Endothelial cell (in vitro differentiated cells): ENCODE measurements around the gene SRCAP. TPM values are rescaled to one million over a fixed set of nuclear protein-coding genes. Genes with fewer than 3 reads are reported as not detected.
"Not testable (repeated sequence)": the region's sequence is repeated elsewhere in the genome, so short reads cannot be mapped to it uniquely, and the experiment has no call there.

Experiments
- DNase-seq: peaks from one replicate; pipeline ENCODE4 v3.0.0; 2021; ENCODE audit warnings: low spot score
- H3K27ac Mint-ChIP-seq: one replicate; pipeline ENCODE4 v1.8.0; 2021; ENCODE audit warnings: mixed read lengths, inconsistent platforms; ENCODE audit not compliant: unreplicated experiment
- H3K27me3 Mint-ChIP-seq: one replicate; pipeline ENCODE4 v1.8.0; 2021; ENCODE audit warnings: mild to moderate bottlenecking, moderate library complexity, mixed read lengths, inconsistent platforms; ENCODE audit not compliant: unreplicated experiment
- H3K36me3 Mint-ChIP-seq: one replicate; pipeline ENCODE4 v1.8.0; 2021; ENCODE audit warnings: mild to moderate bottlenecking, low read depth, mixed read lengths, inconsistent platforms; ENCODE audit not compliant: unreplicated experiment
- H3K4me1 Mint-ChIP-seq: one replicate; pipeline ENCODE4 v1.8.0; 2021; ENCODE audit warnings: mild to moderate bottlenecking, mixed read lengths, inconsistent platforms; ENCODE audit not compliant: unreplicated experiment
- H3K4me3 Mint-ChIP-seq: one replicate; pipeline ENCODE4 v1.8.0; 2021; ENCODE audit warnings: mild to moderate bottlenecking, mixed read lengths, inconsistent platforms; ENCODE audit not compliant: unreplicated experiment
- H3K9me3 Mint-ChIP-seq: one replicate; pipeline ENCODE4 v1.8.0; 2021; ENCODE audit warnings: mixed read lengths, inconsistent platforms; ENCODE audit not compliant: unreplicated experiment
- CTCF ChIP-seq: fragments of 200-600 bp; sonication (generic); IDR thresholded peaks from one replicate; pipeline ENCODE4 v1.5.0; 2021; ENCODE audit warnings: antibody characterized with exemption; ENCODE audit not compliant: unreplicated experiment
- total RNA-seq: library from RNA; stranded (reverse); fragmentation: NEBNext Ultra II Directional; extraction: Animal tissue kit (Norgen Biotek cat#: 25700); gene quantifications from one replicate; pipeline ENCODE4 v1.2.1, GENCODE V29; 2021; ENCODE audit not compliant: unreplicated experiment

The SRCAP gene
- total RNA-seq, 1 donor from 2014 or later, result 62.2 TPM

DNA sequence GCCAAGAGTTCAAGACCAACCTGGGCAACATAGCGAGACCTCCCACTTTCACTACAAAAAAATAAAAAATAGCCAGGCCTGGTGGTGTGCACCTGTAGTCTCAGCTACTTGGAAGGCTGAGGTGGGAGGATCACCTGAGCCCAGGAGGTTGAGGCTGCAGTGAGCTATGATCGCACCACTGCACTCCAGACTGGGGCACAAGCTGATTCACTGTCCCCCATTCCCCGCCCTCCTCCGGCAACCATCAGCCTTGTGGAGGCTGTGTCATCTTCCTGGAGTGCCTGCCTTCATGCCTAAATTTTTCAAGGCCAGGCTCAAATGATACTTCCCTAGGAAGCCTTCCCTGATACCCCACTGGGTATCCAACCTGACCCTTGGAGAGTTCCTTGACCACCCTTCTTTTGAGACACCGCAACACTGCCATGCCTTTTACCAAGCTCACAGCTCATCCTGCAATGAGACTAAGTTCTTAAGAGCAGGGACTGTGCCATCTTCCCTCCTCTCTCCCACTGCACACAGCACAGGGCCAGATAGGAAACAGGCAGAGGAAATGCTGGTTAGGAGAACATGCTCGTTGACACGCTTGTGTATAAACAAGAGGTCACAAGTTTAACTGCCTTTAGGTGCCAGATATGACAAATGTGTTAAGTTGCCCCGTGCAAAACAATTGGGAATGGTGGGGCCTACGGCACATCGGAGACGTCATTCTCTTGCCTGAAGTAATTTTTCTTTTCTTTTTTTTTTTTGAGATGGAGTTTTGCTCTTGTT, 3.9 kb upstream of the SRCAP start:
- peaks cover 16% of the 10 kb centered on the region for H3K36me3 Mint-ChIP-seq
- DNase-seq, result no peak
- peak overlapping the region; percentile 13 for H3K27ac Mint-ChIP-seq
- H3K27me3 Mint-ChIP-seq, result peaks cover 32% of the 10 kb centered on the region
- H3K4me1 Mint-ChIP-seq, result peaks cover 16% of the 10 kb centered on the region
- no peak for TF ChIP-seq CTCF
- no peak overlapping the region for H3K4me3 Mint-ChIP-seq
- no peaks in the 10 kb centered on the region for H3K9me3 Mint-ChIP-seq

GRCh38 chr16:30696646-30697045, 2.3 kb upstream of the SRCAP start:
- DNase-seq, H3K9me3 Mint-ChIP-seq, H3K27ac Mint-ChIP-seq, H3K4me3 Mint-ChIP-seq: not testable (repeated sequence)
- Mint-ChIP-seq H3K36me3 (peaks cover 17% of the 10 kb centered on the region), H3K4me1 (peaks cover 18% of the 10 kb centered on the region), H3K27me3 (peaks cover 29% of the 10 kb centered on the region)

DNA sequence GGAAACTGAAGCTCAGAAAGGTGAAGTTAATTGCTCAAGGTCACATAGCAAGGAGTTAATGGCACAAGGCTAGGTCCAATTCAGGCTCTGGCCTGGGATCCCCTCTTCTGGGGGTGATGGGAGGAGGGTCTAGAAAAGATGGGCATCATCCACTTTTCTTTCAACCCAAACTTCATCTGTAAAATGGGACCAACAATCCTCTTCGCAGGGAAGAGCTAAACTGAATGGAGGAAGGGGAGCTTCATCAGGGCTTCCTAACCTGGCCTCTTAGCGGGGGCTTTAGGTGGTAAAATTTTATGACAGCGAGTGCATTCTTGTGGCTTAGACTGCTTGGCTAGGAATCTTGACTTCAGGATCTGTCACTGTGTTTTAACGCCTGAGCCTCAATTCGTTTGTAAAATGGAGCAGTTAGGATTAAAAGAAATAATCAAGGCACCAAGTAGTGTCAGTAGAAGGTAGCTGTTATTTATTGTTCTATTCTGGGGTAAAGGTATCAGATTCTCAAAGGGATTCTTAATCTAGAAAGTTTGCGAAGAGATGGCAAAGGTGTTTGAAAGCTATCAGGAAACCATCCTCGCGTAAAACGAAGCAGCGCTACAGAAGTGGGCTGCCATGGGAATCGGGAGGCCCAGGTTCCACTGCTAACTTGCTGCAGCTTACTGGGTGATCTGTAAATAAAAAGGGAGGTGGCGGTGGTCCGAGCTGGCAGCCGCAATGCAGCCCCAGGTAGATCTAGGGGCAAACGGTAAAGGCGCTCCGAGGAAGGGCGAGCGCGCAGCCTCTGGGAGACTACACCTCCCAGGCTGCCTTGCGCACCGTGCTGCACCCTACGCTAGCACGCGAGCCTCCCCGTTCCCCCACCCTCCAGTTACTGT, 1.5 kb upstream of the SRCAP start:
- DNase-seq, result no peak
- Mint-ChIP-seq H3K4me1 (peaks cover 15% of the 10 kb centered on the region), H3K36me3 (peaks cover 16% of the 10 kb centered on the region), H3K4me3 (peak overlapping the region; percentile 98), H3K27ac (peak overlapping the region; percentile 99), H3K27me3 (peaks cover 23% of the 10 kb centered on the region), H3K9me3 (no peaks in the 10 kb centered on the region)
- no peak for TF ChIP-seq CTCF

GRCh38 chr16:30698139-30698815, 694 bp upstream of the SRCAP start:
- Mint-ChIP-seq H3K27me3 (peaks cover 22% of the 10 kb centered on the region), H3K36me3 (peaks cover 20% of the 10 kb centered on the region), H3K9me3 (no peaks in the 10 kb centered on the region), H3K27ac (peak overlapping the region; percentile 99), H3K4me1 (peaks cover 15% of the 10 kb centered on the region), H3K4me3 (peak overlapping the region; percentile 98)
- TF ChIP-seq CTCF, result no peak
- DNase-seq, result peak; percentile 99

- Mint-ChIP-seq H3K4me3 (peak overlapping the region; percentile 98), H3K27ac (peak overlapping the region; percentile 99), H3K36me3 (peaks cover 25% of the 10 kb centered on the region), H3K27me3 (peaks cover 22% of the 10 kb centered on the region), H3K4me1 (peaks cover 15% of the 10 kb centered on the region), H3K9me3 (no peaks in the 10 kb centered on the region)
- no peak for DNase-seq
- no peak for TF ChIP-seq CTCF
Measured at GRCh38 chr16:30699615-30700099, 686 bp downstream of the SRCAP start.
